ENCODE results near the gene HSBP1.
A peak's percentile ranks its signal among the peaks of the same experiment; 100 is the strongest.

HSBP1 gene

GRCh38 chr16:83809092-83809491 is 1.3 kb downstream of the HSBP1 start:
- no peak for DNase-seq
- Histone ChIP-seq H3K4me1 (peaks cover 0 to 49% (median 29%) of the 10 kb centered on the region in 4 donors), H3K9me3 (no peaks in the 10 kb centered on the region), H3K27me3 (no peaks in the 10 kb centered on the region), H3K27ac (no peak overlapping the region), H3K4me3 (peak overlapping the region; percentile 98 to 100), H3K36me3 (peaks cover 3 to 16% (median 3%) of the 10 kb centered on the region in 3 donors)
- intact Hi-C loops (cut with DNase I; ENCODE audit: low total_unique reads), result no loop called here
- no peak for TF ChIP-seq CTCF (IDR thresholded peaks at IDR 0.05)

GRCh38 chr16:83810901-83811300 is 3.1 kb downstream of the HSBP1 start:
- DNase-seq, result no peak
- Histone ChIP-seq H3K36me3 (peaks cover 3 to 16% (median 3%) of the 10 kb centered on the region in 3 donors), H3K4me1 (peaks cover 0 to 57% (median 34%) of the 10 kb centered on the region in 4 donors), H3K27me3 (no peaks in the 10 kb centered on the region), H3K9me3 (no peaks in the 10 kb centered on the region), H3K27ac (no peak overlapping the region), H3K4me3 (no peak overlapping the region)
- intact Hi-C loops (cut with DNase I; ENCODE audit: low total_unique reads), result no loop called here
- TF ChIP-seq CTCF (IDR thresholded peaks at IDR 0.05), result no peak

GRCh38 chr16:83813823-83814658 is 6.3 kb downstream of the HSBP1 start:
- Histone ChIP-seq H3K27me3 (no peaks in the 10 kb centered on the region), H3K4me1 (peaks cover 0 to 44% (median 28%) of the 10 kb centered on the region in 4 donors), H3K9me3 (no peaks in the 10 kb centered on the region), H3K4me3 (no peak overlapping the region), H3K36me3 (peaks cover 3 to 16% (median 3%) of the 10 kb centered on the region in 3 donors), H3K27ac (peak overlapping the region in 1 of 2 donors; percentile 3)
- DNase-seq, result peak in 1 of 2 donors; percentile 40
- no peak for TF ChIP-seq CTCF (IDR thresholded peaks at IDR 0.05)
- intact Hi-C loops (cut with DNase I; ENCODE audit: low total_unique reads), result no loop called here

GRCh38 chr16:83814659-83814985 is 6.8 kb downstream of the HSBP1 start:
- peak in 1 of 2 donors; percentile 17 for DNase-seq
- H3K27ac ChIP-seq, result no peak overlapping the region
- intact Hi-C loops (cut with DNase I; ENCODE audit: low total_unique reads), result no loop called here
- no peaks in the 10 kb centered on the region for H3K9me3 ChIP-seq
- no peaks in the 10 kb centered on the region for H3K27me3 ChIP-seq
- no peak overlapping the region for H3K4me3 ChIP-seq
- TF ChIP-seq CTCF (IDR thresholded peaks at IDR 0.05), result no peak
- peaks cover 0 to 38% (median 24%) of the 10 kb centered on the region in 4 donors for H3K4me1 ChIP-seq
- H3K36me3 ChIP-seq, result peaks cover under 1 to 16% (median 3%) of the 10 kb centered on the region in 3 donors

- no peak for DNase-seq
- H3K4me1 ChIP-seq, result peaks cover 0 to 14% (median 6%) of the 10 kb centered on the region in 4 donors
- H3K27ac ChIP-seq, result no peak overlapping the region
- no peaks in the 10 kb centered on the region for H3K9me3 ChIP-seq
- H3K36me3 ChIP-seq, result peaks cover 0 to 11% (median 3%) of the 10 kb centered on the region in 3 donors
- intact Hi-C loops (cut with DNase I; ENCODE audit: low total_unique reads), result no loop called here
- no peaks in the 10 kb centered on the region for H3K27me3 ChIP-seq
- no peak for TF ChIP-seq CTCF (IDR thresholded peaks at IDR 0.05)
- H3K4me3 ChIP-seq, result no peak overlapping the region
These were observed 9.2 kb downstream of the HSBP1 start for GRCh38 chr16:83817022-83817421.
